Measurements from ENCODE around the gene NDFIP1.

The NDFIP1 gene

GRCh38 chr5:142143878-142144277 is 35.3 kb downstream of the NDFIP1 start:
- TF ChIP-seq CTCF (IDR thresholded peaks at IDR 0.05; ENCODE audit: insufficient read depth, missing control alignments): peak; percentile 52
- DNase-seq (ENCODE audit: insufficient read length, low spot score) (no peak), FAIRE-seq (peak; percentile 78)

GRCh38 chr5:142145106-142145900 is 36.7 kb downstream of the NDFIP1 start:
- FAIRE-seq: peak; percentile 82
- peak; percentile 70 for TF ChIP-seq CTCF (IDR thresholded peaks at IDR 0.05; ENCODE audit: insufficient read depth, missing control alignments)
- no peak for DNase-seq (ENCODE audit: insufficient read length, low spot score)

- DNase-seq (ENCODE audit: insufficient read length, low spot score) (no peak), FAIRE-seq (no peak)
- no peak for TF ChIP-seq CTCF (IDR thresholded peaks at IDR 0.05; ENCODE audit: insufficient read depth, missing control alignments)
Observed at GRCh38 chr5:142149363-142149762, 40.8 kb downstream of the NDFIP1 start.

GRCh38 chr5:142150431-142150830 is 41.9 kb downstream of the NDFIP1 start:
- no peak for FAIRE-seq
- no peak for DNase-seq (ENCODE audit: insufficient read length, low spot score)
- no peak for TF ChIP-seq CTCF (IDR thresholded peaks at IDR 0.05; ENCODE audit: insufficient read depth, missing control alignments)

GRCh38 chr5:142151436-142152383 is 43.1 kb downstream of the NDFIP1 start:
- DNase-seq (ENCODE audit: insufficient read length, low spot score) (no peak), FAIRE-seq (peak; percentile 74)
- TF ChIP-seq CTCF (IDR thresholded peaks at IDR 0.05; ENCODE audit: insufficient read depth, missing control alignments): peak; percentile 92

GRCh38 chr5:142152384-142152732 is 43.8 kb downstream of the NDFIP1 start:
- FAIRE-seq (peak; percentile 48), DNase-seq (ENCODE audit: insufficient read length, low spot score) (no peak)
- TF ChIP-seq CTCF (IDR thresholded peaks at IDR 0.05; ENCODE audit: insufficient read depth, missing control alignments): no peak

All from D721Med (cell line).